Measurements from ENCODE around the gene SCAMP2.
"Not testable (repeated sequence)": the region's sequence is repeated elsewhere in the genome, so short reads cannot be mapped to it uniquely, and the experiment has no call there.

SCAMP2 gene

GRCh38 chr15:74897300-74897701 is 24.1 kb upstream of the SCAMP2 start:
- no peaks in the 10 kb centered on the region for H3K9me3 ChIP-seq (ENCODE audit: control insufficient read depth, insufficient read depth, low read length)
- H3K9ac ChIP-seq (ENCODE audit: low read depth, low read length): no peak overlapping the region
- peaks cover 26% of the 10 kb centered on the region for H3K36me3 ChIP-seq (ENCODE audit: insufficient read depth, low read length)
- H3K4me1 ChIP-seq (ENCODE audit: insufficient read depth, low read length): no peaks in the 10 kb centered on the region

GRCh38 chr15:74896316-74896715 is 23.2 kb upstream of the SCAMP2 start:
- no peaks in the 10 kb centered on the region for H3K9me3 ChIP-seq (ENCODE audit: control insufficient read depth, insufficient read depth, low read length)
- H3K9ac ChIP-seq (ENCODE audit: low read depth, low read length): no peak overlapping the region
- H3K4me1 ChIP-seq (ENCODE audit: insufficient read depth, low read length): no peaks in the 10 kb centered on the region
- peaks cover 24% of the 10 kb centered on the region for H3K36me3 ChIP-seq (ENCODE audit: insufficient read depth, low read length)

GRCh38 chr15:74895830-74896229 is 22.7 kb upstream of the SCAMP2 start:
- Histone ChIP-seq H3K4me1 (ENCODE audit: insufficient read depth, low read length) (no peaks in the 10 kb centered on the region), H3K9ac (ENCODE audit: low read depth, low read length) (no peak overlapping the region), H3K9me3 (ENCODE audit: control insufficient read depth, insufficient read depth, low read length) (no peaks in the 10 kb centered on the region), H3K36me3 (ENCODE audit: insufficient read depth, low read length) (peaks cover 20% of the 10 kb centered on the region)

GRCh38 chr15:74894383-74894782 is 21.2 kb upstream of the SCAMP2 start:
- not testable (repeated sequence) for H3K4me1 ChIP-seq (ENCODE audit: insufficient read depth, low read length); H3K9me3 ChIP-seq (ENCODE audit: control insufficient read depth, insufficient read depth, low read length); H3K36me3 ChIP-seq (ENCODE audit: insufficient read depth, low read length); H3K9ac ChIP-seq (ENCODE audit: low read depth, low read length)

- peaks cover 5% of the 10 kb centered on the region for H3K36me3 ChIP-seq (ENCODE audit: insufficient read depth, low read length)
- H3K9me3 ChIP-seq (ENCODE audit: control insufficient read depth, insufficient read depth, low read length): no peaks in the 10 kb centered on the region
Measured at GRCh38 chr15:74893627-74894026, 20.5 kb upstream of the SCAMP2 start.

GRCh38 chr15:74892931-74893330 is 19.8 kb upstream of the SCAMP2 start:
- H3K9me3 ChIP-seq (ENCODE audit: control insufficient read depth, insufficient read depth, low read length): no peaks in the 10 kb centered on the region
- no peak overlapping the region for H3K9ac ChIP-seq (ENCODE audit: low read depth, low read length)
- H3K36me3 ChIP-seq (ENCODE audit: insufficient read depth, low read length): peaks cover 5% of the 10 kb centered on the region
- peaks cover 7% of the 10 kb centered on the region for H3K4me1 ChIP-seq (ENCODE audit: insufficient read depth, low read length)

More at GRCh38 chr15:74893627-74894026, 20.5 kb upstream of the SCAMP2 start:
- H3K9ac ChIP-seq (ENCODE audit: low read depth, low read length): no peak overlapping the region
- H3K4me1 ChIP-seq (ENCODE audit: insufficient read depth, low read length): peaks cover 6% of the 10 kb centered on the region

GRCh38 chr15:74892313-74892712 is 19.1 kb upstream of the SCAMP2 start:
- no peaks in the 10 kb centered on the region for H3K9me3 ChIP-seq (ENCODE audit: control insufficient read depth, insufficient read depth, low read length)
- H3K9ac ChIP-seq (ENCODE audit: low read depth, low read length): no peak overlapping the region
- H3K36me3 ChIP-seq (ENCODE audit: insufficient read depth, low read length): peaks cover 5% of the 10 kb centered on the region

GRCh38 chr15:74891469-74891868 is 18.3 kb upstream of the SCAMP2 start:
- peaks cover 7% of the 10 kb centered on the region for H3K4me1 ChIP-seq (ENCODE audit: insufficient read depth, low read length)

More at GRCh38 chr15:74892313-74892712, 19.1 kb upstream of the SCAMP2 start:
- H3K4me1 ChIP-seq (ENCODE audit: insufficient read depth, low read length): peaks cover 7% of the 10 kb centered on the region

GRCh38 chr15:74890665-74890960 is 17.4 kb upstream of the SCAMP2 start:
- H3K9me3 ChIP-seq (ENCODE audit: control insufficient read depth, insufficient read depth, low read length): no peaks in the 10 kb centered on the region
- H3K4me1 ChIP-seq (ENCODE audit: insufficient read depth, low read length): peaks cover 7% of the 10 kb centered on the region
- H3K36me3 ChIP-seq (ENCODE audit: insufficient read depth, low read length): peaks cover 5% of the 10 kb centered on the region
- H3K9ac ChIP-seq (ENCODE audit: low read depth, low read length): peak overlapping the region; percentile 80

More at GRCh38 chr15:74891469-74891868, 18.3 kb upstream of the SCAMP2 start:
- Histone ChIP-seq H3K36me3 (ENCODE audit: insufficient read depth, low read length) (peaks cover 5% of the 10 kb centered on the region), H3K9ac (ENCODE audit: low read depth, low read length) (no peak overlapping the region), H3K9me3 (ENCODE audit: control insufficient read depth, insufficient read depth, low read length) (no peaks in the 10 kb centered on the region)

- Histone ChIP-seq H3K36me3 (ENCODE audit: insufficient read depth, low read length) (peaks cover 5% of the 10 kb centered on the region; the same call in 1 of the 2 replicates), H3K4me1 (ENCODE audit: insufficient read depth, low read length) (peaks cover 7% of the 10 kb centered on the region), H3K9ac (ENCODE audit: low read depth, low read length) (peak within 1 kb of the TSS; percentile 80), H3K9me3 (ENCODE audit: control insufficient read depth, insufficient read depth, low read length) (no peaks in the 10 kb centered on the region)
Measured at GRCh38 chr15:74889883-74890664, 16.9 kb upstream of the SCAMP2 start, which contains the start of gene MPI. Gene MPI, plus strand, starts transcription at chr15:74890042. Its CDS starts 32 bp downstream, at chr15:74890074.

- no peaks in the 10 kb centered on the region for H3K9me3 ChIP-seq (ENCODE audit: control insufficient read depth, insufficient read depth, low read length)
- H3K4me1 ChIP-seq (ENCODE audit: insufficient read depth, low read length): peaks cover 7% of the 10 kb centered on the region
- H3K9ac ChIP-seq (ENCODE audit: low read depth, low read length): peak overlapping the region; percentile 80
- H3K36me3 ChIP-seq (ENCODE audit: insufficient read depth, low read length): peaks cover 5% of the 10 kb centered on the region; the same call in 1 of the 2 replicates
Measured at GRCh38 chr15:74889390-74889882, 16.3 kb upstream of the SCAMP2 start.

- Histone ChIP-seq H3K4me1 (ENCODE audit: insufficient read depth, low read length) (peaks cover 7% of the 10 kb centered on the region), H3K9ac (ENCODE audit: low read depth, low read length) (no peak overlapping the region), H3K36me3 (ENCODE audit: insufficient read depth, low read length) (peaks cover 5% of the 10 kb centered on the region; the same call in 1 of the 2 replicates), H3K9me3 (ENCODE audit: control insufficient read depth, insufficient read depth, low read length) (no peaks in the 10 kb centered on the region)
Measured at GRCh38 chr15:74888716-74889115, 15.6 kb upstream of the SCAMP2 start.

- not testable (repeated sequence) for H3K9ac ChIP-seq (ENCODE audit: low read depth, low read length); H3K36me3 ChIP-seq (ENCODE audit: insufficient read depth, low read length); H3K9me3 ChIP-seq (ENCODE audit: control insufficient read depth, insufficient read depth, low read length); H3K4me1 ChIP-seq (ENCODE audit: insufficient read depth, low read length)
Measured at GRCh38 chr15:74887537-74888193, 14.5 kb upstream of the SCAMP2 start.

- Histone ChIP-seq H3K36me3 (ENCODE audit: insufficient read depth, low read length) (no peaks in the 10 kb centered on the region), H3K4me1 (ENCODE audit: insufficient read depth, low read length) (peaks cover 7% of the 10 kb centered on the region), H3K9me3 (ENCODE audit: control insufficient read depth, insufficient read depth, low read length) (peaks cover 6% of the 10 kb centered on the region), H3K9ac (ENCODE audit: low read depth, low read length) (no peak overlapping the region)
Measured at GRCh38 chr15:74885461-74885860, 12.3 kb upstream of the SCAMP2 start.

Measured in ES-I3 (cell line).